Measurements from ENCODE around the gene LGR4. TPM values are rescaled to one million over a fixed set of nuclear protein-coding genes. Genes with fewer than 3 reads are reported as not detected.

The LGR4 gene
- total RNA-seq, 1 experiment from 2014 or later, result 7.1 TPM

- Histone ChIP-seq H3K4me3 (replicated peaks in 1 of 2; ENCODE audit: low read depth in 1 of 2, low read length in 2 of 2) (no peak overlapping the region), H3K9ac (ENCODE audit: low read length) (no peak overlapping the region), H3K4me1 (ENCODE audit: control insufficient read depth in 1 of 2, insufficient read depth in 2 of 2, low read length in 2 of 2) (peaks cover 8 to 16% of the 10 kb centered on the region in 2 experiments; a peak in 3 of 4 replicates), H3K27ac (ENCODE audit: low read depth, low read length) (no peak overlapping the region), H4K20me1 (ENCODE audit: insufficient read depth) (no peaks in the 10 kb centered on the region), H3K9me3 (ENCODE audit: control insufficient read depth in 1 of 2, insufficient read depth in 1 of 2, low read depth in 1 of 2, low read length in 2 of 2) (no peaks in the 10 kb centered on the region), H3K27me3 (ENCODE audit: insufficient read depth, low read length) (no peaks in the 10 kb centered on the region), H2AFZ (ENCODE audit: low read depth, low read length, poor library complexity, severe bottlenecking) (no peak overlapping the region), H3K36me3 (ENCODE audit: control insufficient read depth in 1 of 2, insufficient read depth in 2 of 2, low read length in 2 of 2) (no peaks in the 10 kb centered on the region), H3K4me2 (ENCODE audit: low read length) (no peak overlapping the region), H3K79me2 (ENCODE audit: insufficient read depth, low read length) (no peaks in the 10 kb centered on the region), H3K9me2 (ENCODE audit: insufficient read depth) (no peaks in the 10 kb centered on the region)
- ChIA-PET CTCF (no interaction called here), RAD21 (ENCODE audit: low non-redundant PET in 1 of 2, low total read pairs in 2 of 2, uncharacterized antibody in 2 of 2, unreplicated experiment in 2 of 2) (no interaction called here), POLR2A (no interaction called here)
- ATAC-seq (no peak), DNase-seq (ENCODE audit: low read depth, low spot score) (no peak)
- intact Hi-C loops (cut with micrococcal nuclease), result no loop called here
- TF ChIP-seq YY1 (IDR thresholded peaks at IDR 0.05; ENCODE audit: extremely low read depth, insufficient replicate concordance, low read depth, low read length) (no peak), MAX (IDR thresholded peaks at IDR 0.05) (no peak), EZH2 (IDR thresholded peaks at IDR 0.05) (no peak), ELF1 (IDR thresholded peaks at IDR 0.05; ENCODE audit: borderline replicate concordance, low read depth) (no peak), SRF (IDR thresholded peaks at IDR 0.05; ENCODE audit: low read depth) (no peak), JUND (IDR thresholded peaks at IDR 0.05) (no peak), TCF7L2 (IDR thresholded peaks at IDR 0.05; ENCODE audit: borderline replicate concordance, extremely low read depth, insufficient read depth, insufficient read length) (no peak), REST (IDR thresholded peaks at IDR 0.05; ENCODE audit: low read depth) (no peak), CEBPB (IDR thresholded peaks at IDR 0.05; ENCODE audit: low read depth) (no peak), EZH2phosphoT487 (IDR thresholded peaks at IDR 0.05; ENCODE audit: borderline replicate concordance) (no peak), SIN3A (IDR thresholded peaks at IDR 0.05; ENCODE audit: low read depth) (no peak), RAD21 (IDR thresholded peaks at IDR 0.05; ENCODE audit: low read depth) (no peak), SP1 (IDR thresholded peaks at IDR 0.05; ENCODE audit: low read depth) (no peak), CTCF (IDR thresholded peaks at IDR 0.05 in 2 of 3, conservative IDR thresholded peaks at IDR 0.05 in 1 of 3; ENCODE audit: borderline replicate concordance in 1 of 3, insufficient read depth in 1 of 3, low read depth in 2 of 3, low read length in 2 of 3) (no peak), ZFX (IDR thresholded peaks at IDR 0.05) (no peak), FOSL1 (IDR thresholded peaks at IDR 0.05; ENCODE audit: low read depth) (no peak), ZNF274 (IDR thresholded peaks at IDR 0.05; ENCODE audit: low read depth, low read length) (no peak)
- no TSS peak for BruUV-seq (replicated peaks)
Observed at GRCh38 chr11:27470166-27470565, 2.4 kb downstream of the LGR4 start.
